Peyer's patch (tissue), 4 donors: ENCODE measurements around the gene DDR2.

ENCODE experiments used
- CTCF ChIP-seq, 6 experiments: fragments of 450-650 bp in 4 of 6; fragments of 200-600 bp in 2 of 6; sonication (generic) in 1 of 6; IDR thresholded peaks; one replicate each; pipeline ENCODE4 v1.5.1; 2017 to 2019; ENCODE audit warnings: antibody characterized with exemption in 6 of 6, mild to moderate bottlenecking in 3 of 6, moderate library complexity in 1 of 6
- POLR2A ChIP-seq, 2 donors: fragments of 450-650 bp; IDR thresholded peaks; one replicate each; pipeline ENCODE4 v1.5.1; 2017; ENCODE audit warnings: antibody characterized with exemption in 2 of 2, mild to moderate bottlenecking in 2 of 2, moderate library complexity in 2 of 2

- no peak for TF ChIP-seq CTCF (IDR thresholded peaks at IDR 0.05)
- no peak for TF ChIP-seq POLR2A (IDR thresholded peaks at IDR 0.05)
Measured at GRCh38 chr1:162708286-162708685, 76.0 kb downstream of the DDR2 start.
